MM.1S (cell line): ENCODE results near the gene FGF12.

Experiments used
- DNase-seq: peaks from one replicate; pipeline ENCODE4 v3.0.0-alpha.2; 2015
- H2AFZ ChIP-seq: fragments of 300-600 bp; sonication (generic); 2 replicates; pipeline ENCODE4 v1.6.0; 2016; ENCODE audit warnings: antibody characterized with exemption, low read length
- H3F3A ChIP-seq: fragments of 300-600 bp; sonication (generic); 2 replicates; pipeline ENCODE4 v1.6.1; 2016; ENCODE audit warnings: mild to moderate bottlenecking, antibody characterized with exemption, low read length, moderate library complexity, mixed read lengths; ENCODE audit not compliant: insufficient read depth
- H3K27ac ChIP-seq: fragments of 300-600 bp; sonication (generic); 2 replicates; pipeline ENCODE4 v1.5.1; 2016; ENCODE audit warnings: mild to moderate bottlenecking, low read length
- H3K27me3 ChIP-seq: fragments of 300-600 bp; sonication (generic); replicated peaks from 2 replicates; pipeline ENCODE4 v1.6.0; 2016; ENCODE audit warnings: low read length; ENCODE audit not compliant: insufficient read depth
- H3K36me3 ChIP-seq: fragments of 300-600 bp; sonication (generic); replicated peaks from 2 replicates; pipeline ENCODE4 v1.6.1; 2016; ENCODE audit warnings: mild to moderate bottlenecking, low read length, mixed read lengths; ENCODE audit not compliant: insufficient read depth
- H3K4me1 ChIP-seq: fragments of 300-600 bp; sonication (generic); 2 replicates; pipeline ENCODE4 v1.6.1; 2016; ENCODE audit warnings: low read length, mixed read lengths
- H3K4me2 ChIP-seq: fragments of 300-600 bp; sonication (generic); 2 replicates; pipeline ENCODE4 v1.6.0; 2016; ENCODE audit warnings: low read depth, low read length
- H3K4me3 ChIP-seq: fragments of 300-600 bp; sonication (generic); 2 replicates; pipeline ENCODE4 v1.5.1; 2016; ENCODE audit warnings: low read length, mixed read lengths
- H3K79me2 ChIP-seq: fragments of 300-600 bp; sonication (generic); 2 replicates; pipeline ENCODE4 v1.6.1; 2016; ENCODE audit warnings: mixed run types, low read length, mixed read lengths
- H3K9ac ChIP-seq: fragments of 300-600 bp; sonication (generic); 2 replicates; pipeline ENCODE4 v1.6.1; 2016; ENCODE audit warnings: low read length, mixed read lengths
- H3K9me2 ChIP-seq: fragments of 300-600 bp; sonication (generic); replicated peaks from 2 replicates; pipeline ENCODE4 v1.6.1; 2016; ENCODE audit warnings: mild to moderate bottlenecking, low read length, mixed read lengths; ENCODE audit not compliant: insufficient read depth
- H3K9me3 ChIP-seq: fragments of 300-600 bp; sonication (generic); replicated peaks from 2 replicates; pipeline ENCODE4 v1.6.1; 2016; ENCODE audit warnings: mild to moderate bottlenecking, low read length, mixed read lengths; ENCODE audit not compliant: insufficient read depth
- H4K20me1 ChIP-seq: fragments of 300-600 bp; sonication (generic); 2 replicates; pipeline ENCODE4 v1.6.1; 2016; ENCODE audit warnings: mild to moderate bottlenecking, low read length, moderate library complexity, mixed read lengths; ENCODE audit not compliant: insufficient read depth
- CTCF ChIP-seq: fragments of 300-600 bp; sonication (generic); IDR thresholded peaks from 2 replicates; pipeline ENCODE4 v1.5.1; 2016; ENCODE audit warnings: antibody characterized with exemption, low read length, mixed read lengths
- EZH2 ChIP-seq: fragments of 300-600 bp; sonication (generic); optimal IDR thresholded peaks from 2 replicates; pipeline ENCODE3; 2017; ENCODE audit warnings: low read depth, mild to moderate bottlenecking, antibody characterized with exemption, low read length, mixed read lengths
- EZH2phosphoT487 ChIP-seq: fragments of 300-600 bp; sonication (generic); IDR thresholded peaks from 2 replicates; pipeline ENCODE4 v1.6.1; 2018; ENCODE audit warnings: antibody characterized with exemption, low read length

The FGF12 gene

GRCh38 chr3:192354687-192355086 lies 372.7 kb downstream of the FGF12 start:
- no peak for DNase-seq

GRCh38 chr3:192352142-192352541 lies 375.2 kb downstream of the FGF12 start:
- no peak overlapping the region for H2AFZ ChIP-seq
- H4K20me1 ChIP-seq = no peaks in the 10 kb centered on the region
- H3K9ac ChIP-seq = no peak overlapping the region
- no peaks in the 10 kb centered on the region for H3K36me3 ChIP-seq
- no peaks in the 10 kb centered on the region for H3K79me2 ChIP-seq
- H3K9me3 ChIP-seq = no peaks in the 10 kb centered on the region
- no peak overlapping the region for H3K4me2 ChIP-seq
- H3K27me3 ChIP-seq = no peaks in the 10 kb centered on the region
- H3F3A ChIP-seq = no peaks in the 10 kb centered on the region
- no peak overlapping the region for H3K4me3 ChIP-seq
- no peak for TF ChIP-seq EZH2phosphoT487
- TF ChIP-seq EZH2 = no peak
- TF ChIP-seq CTCF = no peak
- no peak for DNase-seq
- H3K4me1 ChIP-seq = no peaks in the 10 kb centered on the region
- no peak overlapping the region for H3K27ac ChIP-seq
- no peaks in the 10 kb centered on the region for H3K9me2 ChIP-seq

More at GRCh38 chr3:192354687-192355086, 372.7 kb downstream of the FGF12 start:
- H3K9me3 ChIP-seq = no peaks in the 10 kb centered on the region
- no peaks in the 10 kb centered on the region for H3K36me3 ChIP-seq
- H3K4me2 ChIP-seq = no peak overlapping the region
- no peaks in the 10 kb centered on the region for H4K20me1 ChIP-seq
- H3K9ac ChIP-seq = no peak overlapping the region
- no peaks in the 10 kb centered on the region for H3K9me2 ChIP-seq
- H3K4me1 ChIP-seq = no peaks in the 10 kb centered on the region
- H3K27ac ChIP-seq = no peak overlapping the region
- no peak overlapping the region for H3K4me3 ChIP-seq
- H3K27me3 ChIP-seq = no peaks in the 10 kb centered on the region
- H2AFZ ChIP-seq = no peak overlapping the region
- TF ChIP-seq EZH2phosphoT487 (no peak), EZH2 (no peak), CTCF (no peak)
- H3K79me2 ChIP-seq = no peaks in the 10 kb centered on the region
- H3F3A ChIP-seq = no peaks in the 10 kb centered on the region

- Histone ChIP-seq H3K9me2 (no peaks in the 10 kb centered on the region), H3K27me3 (no peaks in the 10 kb centered on the region), H3K79me2 (no peaks in the 10 kb centered on the region), H3K4me3 (no peak overlapping the region), H3K36me3 (no peaks in the 10 kb centered on the region), H3K4me1 (no peaks in the 10 kb centered on the region), H3K4me2 (no peak overlapping the region), H3K9ac (no peak overlapping the region), H2AFZ (no peak overlapping the region), H3F3A (no peaks in the 10 kb centered on the region), H3K27ac (no peak overlapping the region), H4K20me1 (no peaks in the 10 kb centered on the region), H3K9me3 (no peaks in the 10 kb centered on the region)
- no peak for DNase-seq
- no peak for TF ChIP-seq EZH2phosphoT487
- TF ChIP-seq CTCF = no peak
- TF ChIP-seq EZH2 = no peak
Observed at GRCh38 chr3:192351441-192351840, 375.9 kb downstream of the FGF12 start.
